HCT116 (cell line): ENCODE measurements around the gene ABCC9. TPM values are rescaled to one million over a fixed set of nuclear protein-coding genes. Genes with fewer than 3 reads are reported as not detected.

ENCODE experiments used
- ATAC-seq: fragments of 200-7000 bp; cut with Tn5 transposase; 2 replicates; pipeline ENCODE4 v1.9.1; 2020; ENCODE audit warnings: mild to moderate bottlenecking, moderate library complexity
- BruUV-seq: library from RNA; stranded (reverse); fragments of 400-500 nt; replicated peaks from 2 replicates; lab custom pipeline; 2021; lab: Mats Ljungman, UMichigan
- CTCF ChIA-PET: fragments of 300-600 bp; sonication (Branson Sonifier 250); formaldehyde crosslinking; loops from one replicate; lab custom pipeline; 2021; ENCODE audit warnings: antibody characterized with exemption; lab: Charles Lee
- POLR2A ChIA-PET: fragments of 300-600, 350-600 bp; sonication (Branson Sonifier 250); formaldehyde crosslinking; loops from one replicate; lab custom pipeline; 2021; ENCODE audit warnings: antibody characterized with exemption; lab: Charles Lee
- RAD21 ChIA-PET, 2 experiments: fragments of 300-600 bp; sonication (Branson Sonifier 250); formaldehyde crosslinking; loops; one replicate each; lab custom pipeline; 2023; ENCODE audit warnings: low total read pairs in 2 of 2; ENCODE audit not compliant: uncharacterized antibody in 2 of 2, unreplicated experiment in 2 of 2, low non-redundant PET in 1 of 2; lab: Charles Lee
- DNase-seq: peaks from one replicate; pipeline ENCODE4 v3.0.0-alpha.2; 2010; ENCODE audit warnings: low read depth, low spot score
- H2AFZ ChIP-seq: fragments of 200-600 bp; shearing (Covaris generic), sonication (generic); 2 replicates; pipeline ENCODE4 v1.6.1; 2017; ENCODE audit warnings: low read depth, mixed run types, mixed read lengths, antibody characterized with exemption, low read length; ENCODE audit not compliant: poor library complexity, severe bottlenecking
- H3K27ac ChIP-seq: 2 replicates; pipeline ENCODE4 v1.5.1; 2012; ENCODE audit warnings: low read depth, low read length
- H3K27me3 ChIP-seq: fragments of 200-600 bp; sonication (generic); 2 replicates; pipeline ENCODE4 v1.6.1; 2016; ENCODE audit warnings: mixed run types, low read length, mixed read lengths; ENCODE audit not compliant: insufficient read depth
- H3K36me3 ChIP-seq, 2 experiments: fragments of 200-500 bp in 1 of 2; fragments of 200-600 bp in 1 of 2; sonication (Bioruptor generic) in 1 of 2; sonication (generic) in 1 of 2; 2 replicates each; pipeline versions ENCODE4 v1.5.1 to v1.6.1; 2014 to 2016; ENCODE audit warnings: low read length in 2 of 2, inconsistent platforms in 1 of 2, mixed read lengths in 1 of 2, mixed run types in 1 of 2; ENCODE audit not compliant: insufficient read depth in 2 of 2, control insufficient read depth in 1 of 2
- H3K4me1 ChIP-seq, 2 experiments: fragments of 200-600 bp in 1 of 2; sonication (generic) in 1 of 2; 2 replicates each; pipeline versions ENCODE4 v1.5.1 to v1.6.1; 2012 to 2017; ENCODE audit warnings: low read length in 2 of 2, inconsistent platforms in 1 of 2, mild to moderate bottlenecking in 1 of 2, mixed read lengths in 1 of 2, mixed run types in 1 of 2, moderate library complexity in 1 of 2; ENCODE audit not compliant: insufficient read depth in 2 of 2, control insufficient read depth in 1 of 2
- H3K4me2 ChIP-seq: fragments of 200-600 bp; sonication (generic); 2 replicates; pipeline ENCODE4 v1.6.1; 2017; ENCODE audit warnings: mixed run types, low read length, mixed read lengths
- H3K4me3 ChIP-seq, 2 experiments: fragments of 200-600 bp in 1 of 2; sonication (generic) in 1 of 2; replicated peaks in 1 of 2; 2 replicates each; pipeline ENCODE4 v1.5.1; 2011 to 2016; ENCODE audit warnings: low read length in 2 of 2, control low read depth in 1 of 2, low read depth in 1 of 2, mild to moderate bottlenecking in 1 of 2, mixed read lengths in 1 of 2, mixed run types in 1 of 2
- H3K79me2 ChIP-seq: fragments of 200-600 bp; sonication (generic); 2 replicates; pipeline ENCODE4 v1.6.1; 2017; ENCODE audit warnings: mild to moderate bottlenecking, mixed run types, low read length, moderate library complexity, mixed read lengths; ENCODE audit not compliant: insufficient read depth
- H3K9ac ChIP-seq: fragments of 200-600 bp; sonication (generic); 2 replicates; pipeline ENCODE4 v1.6.1; 2016; ENCODE audit warnings: low read length, mixed read lengths
- H3K9me2 ChIP-seq: fragments of 200-600 bp; sonication (generic), shearing (Covaris generic); 2 replicates; pipeline ENCODE4 v1.6.1; 2017; ENCODE audit warnings: mixed run types, mild to moderate bottlenecking, moderate library complexity; ENCODE audit not compliant: insufficient read depth
- H3K9me3 ChIP-seq, 2 experiments: fragments of 200-500 bp in 1 of 2; fragments of 200-600 bp in 1 of 2; sonication (Bioruptor generic) in 1 of 2; sonication (generic) in 1 of 2; 2 replicates each; pipeline ENCODE4 v1.6.1; 2014 to 2017; ENCODE audit warnings: low read length in 2 of 2, mixed read lengths in 2 of 2, inconsistent platforms in 1 of 2, low read depth in 1 of 2, mild to moderate bottlenecking in 1 of 2, mixed run types in 1 of 2, moderate library complexity in 1 of 2; ENCODE audit not compliant: control insufficient read depth in 1 of 2, insufficient read depth in 1 of 2
- H4K20me1 ChIP-seq: fragments of 200-600 bp; sonication (generic), shearing (Covaris generic); 2 replicates; pipeline ENCODE4 v1.6.1; 2017; ENCODE audit warnings: mixed run types, mild to moderate bottlenecking, moderate library complexity; ENCODE audit not compliant: insufficient read depth
- CBX3 ChIP-seq: IDR thresholded peaks from 2 replicates; pipeline ENCODE4 v1.6.1; 2012; ENCODE audit warnings: low read depth
- EZH2 ChIP-seq: fragments of 200-600 bp; sonication (generic); IDR thresholded peaks from 2 replicates; pipeline ENCODE4 v1.6.1; 2017; ENCODE audit warnings: antibody characterized with exemption, mixed run types
- EZH2phosphoT487 ChIP-seq: fragments of 200-600 bp; IDR thresholded peaks from 2 replicates; pipeline ENCODE4 v1.6.1; 2018; ENCODE audit warnings: antibody characterized with exemption, borderline replicate concordance
- FOSL1 ChIP-seq: IDR thresholded peaks from 2 replicates; pipeline ENCODE4 v1.6.1; 2012; ENCODE audit warnings: low read depth
- POLR2A ChIP-seq: IDR thresholded peaks from 2 replicates; pipeline ENCODE4 v1.7.0; 2011; ENCODE audit warnings: borderline replicate concordance; ENCODE audit not compliant: insufficient read depth, insufficient read length; ENCODE audit errors: extremely low read depth
- POLR2AphosphoS5 ChIP-seq: IDR thresholded peaks from 2 replicates; pipeline ENCODE4 v1.6.1; 2011; ENCODE audit warnings: mild to moderate bottlenecking, low read depth, low read length, moderate library complexity
- SIN3A ChIP-seq: IDR thresholded peaks from 2 replicates; pipeline ENCODE4 v1.6.1; 2012; ENCODE audit warnings: low read depth
- SRF ChIP-seq: IDR thresholded peaks from 2 replicates; pipeline ENCODE4 v1.6.1; 2012; ENCODE audit warnings: low read depth
- ZNF274 ChIP-seq: fragments of 200-500 bp; sonication (Bioruptor generic); IDR thresholded peaks from 2 replicates; pipeline ENCODE4 v1.6.1; 2014; ENCODE audit warnings: mild to moderate bottlenecking, low read depth, low read length, inconsistent platforms
- intact Hi-C: fragments of 100-400 bp; cut with micrococcal nuclease; formaldehyde crosslinking; loops from 2 replicates; pipeline ENCODE4 v1.10.0; 2022
- total RNA-seq: library from RNA; stranded (reverse); gene quantifications from one replicate; pipeline ENCODE4 v1.2.1, GENCODE V29; 2021; ENCODE audit not compliant: unreplicated experiment
- TF ChIP-seq, protein P1 (sequence below): IDR thresholded peaks from 2 replicates; pipeline ENCODE4 v1.6.1; 2012
- TF ChIP-seq, protein P2 (sequence below): IDR thresholded peaks from 2 replicates; pipeline ENCODE4 v1.6.1; 2011; ENCODE audit warnings: mild to moderate bottlenecking, low read length, moderate library complexity; ENCODE audit not compliant: insufficient replicate concordance; ENCODE audit errors: extremely low read depth
- TF ChIP-seq, protein P3 (sequence below), 3 experiments: fragments of 200-600 bp in 1 of 3; sonication (generic) in 1 of 3; IDR thresholded peaks in 2 of 3; conservative IDR thresholded peaks in 1 of 3; 2 replicates each; pipeline ENCODE4 v1.5.1; 2012 to 2017; ENCODE audit warnings: low read depth in 2 of 3, low read length in 2 of 3, antibody characterized with exemption in 1 of 3, borderline replicate concordance in 1 of 3, control low read depth in 1 of 3, mild to moderate bottlenecking in 1 of 3, mixed read lengths in 1 of 3, mixed run types in 1 of 3, moderate library complexity in 1 of 3; ENCODE audit not compliant: insufficient read depth in 1 of 3

The ABCC9 gene
- total RNA-seq, 1 experiment from 2014 or later, result 0.05 TPM

DNA sequence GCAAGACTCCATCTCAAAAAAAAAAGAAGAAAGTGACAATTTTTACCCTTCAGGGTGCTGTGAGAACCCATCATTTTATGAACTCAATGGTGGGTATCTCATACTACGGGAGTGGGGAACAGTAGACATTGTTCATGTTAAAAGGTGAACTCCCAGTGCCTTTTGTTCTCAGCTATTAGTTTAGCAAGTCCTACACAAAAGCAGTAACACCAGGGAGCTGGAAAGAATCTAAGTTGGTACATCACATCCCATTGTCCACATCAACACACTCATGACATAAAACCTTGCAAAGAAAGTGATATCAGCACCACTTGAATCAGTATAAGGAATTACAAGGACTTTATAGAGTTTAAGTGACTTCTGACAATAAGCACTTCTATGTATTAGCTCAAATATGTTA, 47.4 kb upstream of the ABCC9 start:
- TF ChIP-seq, protein P1, sequence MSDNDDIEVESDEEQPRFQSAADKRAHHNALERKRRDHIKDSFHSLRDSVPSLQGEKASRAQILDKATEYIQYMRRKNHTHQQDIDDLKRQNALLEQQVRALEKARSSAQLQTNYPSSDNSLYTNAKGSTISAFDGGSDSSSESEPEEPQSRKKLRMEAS, result no peak
- no peak for TF ChIP-seq POLR2AphosphoS5
- TF ChIP-seq, protein P2, sequence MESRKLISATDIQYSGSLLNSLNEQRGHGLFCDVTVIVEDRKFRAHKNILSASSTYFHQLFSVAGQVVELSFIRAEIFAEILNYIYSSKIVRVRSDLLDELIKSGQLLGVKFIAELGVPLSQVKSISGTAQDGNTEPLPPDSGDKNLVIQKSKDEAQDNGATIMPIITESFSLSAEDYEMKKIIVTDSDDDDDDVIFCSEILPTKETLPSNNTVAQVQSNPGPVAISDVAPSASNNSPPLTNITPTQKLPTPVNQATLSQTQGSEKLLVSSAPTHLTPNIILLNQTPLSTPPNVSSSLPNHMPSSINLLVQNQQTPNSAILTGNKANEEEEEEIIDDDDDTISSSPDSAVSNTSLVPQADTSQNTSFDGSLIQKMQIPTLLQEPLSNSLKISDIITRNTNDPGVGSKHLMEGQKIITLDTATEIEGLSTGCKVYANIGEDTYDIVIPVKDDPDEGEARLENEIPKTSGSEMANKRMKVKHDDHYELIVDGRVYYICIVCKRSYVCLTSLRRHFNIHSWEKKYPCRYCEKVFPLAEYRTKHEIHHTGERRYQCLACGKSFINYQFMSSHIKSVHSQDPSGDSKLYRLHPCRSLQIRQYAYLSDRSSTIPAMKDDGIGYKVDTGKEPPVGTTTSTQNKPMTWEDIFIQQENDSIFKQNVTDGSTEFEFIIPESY, result no peak
- TF ChIP-seq SRF, result no peak
- no peak for TF ChIP-seq SIN3A
- no peak for TF ChIP-seq EZH2
- TF ChIP-seq POLR2A, result no peak
- no peak for TF ChIP-seq FOSL1
- Histone ChIP-seq H3K4me3 (no peak overlapping the region), H3K4me1 (no peaks in the 10 kb centered on the region), H3K9me3 (no peaks in the 10 kb centered on the region), H3K4me2 (no peak overlapping the region), H3K9me2 (no peaks in the 10 kb centered on the region), H3K79me2 (no peaks in the 10 kb centered on the region), H3K27me3 (no peaks in the 10 kb centered on the region; the same call in 1 of the 2 replicates), H2AFZ (no peak overlapping the region), H3K9ac (no peak overlapping the region), H4K20me1 (no peaks in the 10 kb centered on the region), H3K36me3 (no peaks in the 10 kb centered on the region), H3K27ac (no peak overlapping the region)
- ChIA-PET POLR2A (no interaction called here), CTCF (interaction anchor here (1.5 to 5.5 kb wide), 2 partner anchors 12 to 290 kb away, joined by 6 to 142 read pairs; no protein-coding TSS in a partner anchor), RAD21 (no interaction called here)
- no peak for DNase-seq
- BruUV-seq, result no TSS peak
- no peak for ATAC-seq
- intact Hi-C loops, result loop anchor here (1.0 kb wide), 1 partner anchor 290 kb away; no protein-coding TSS in a partner anchor

DNA sequence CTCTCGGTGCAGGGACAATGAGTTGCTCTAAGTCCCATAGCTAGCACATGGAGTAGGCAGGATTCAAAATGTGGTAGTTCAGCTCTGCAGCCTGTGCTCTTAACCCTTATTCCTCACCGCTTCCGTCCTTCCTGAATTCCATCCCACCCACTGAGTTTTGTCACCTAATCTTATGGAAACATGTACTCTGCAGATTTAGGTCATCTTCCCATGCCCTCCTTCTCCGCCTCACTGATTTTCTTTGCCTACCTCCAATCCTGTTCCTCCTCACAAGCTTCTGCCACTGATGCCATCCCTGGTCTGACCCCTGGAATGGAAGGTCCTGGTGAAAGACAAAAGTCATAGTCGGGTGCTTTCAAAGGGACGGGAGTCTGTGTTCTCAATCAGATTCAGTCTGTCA, 46.5 kb upstream of the ABCC9 start:
- DNase-seq, result no peak
- RAD21 ChIA-PET, result no interaction called here
- ATAC-seq, result no peak
- intact Hi-C loops, result no loop called here
- Histone ChIP-seq H4K20me1 (no peaks in the 10 kb centered on the region), H3K36me3 (no peaks in the 10 kb centered on the region), H3K9me3 (no peaks in the 10 kb centered on the region)
- TF ChIP-seq, protein P3, sequence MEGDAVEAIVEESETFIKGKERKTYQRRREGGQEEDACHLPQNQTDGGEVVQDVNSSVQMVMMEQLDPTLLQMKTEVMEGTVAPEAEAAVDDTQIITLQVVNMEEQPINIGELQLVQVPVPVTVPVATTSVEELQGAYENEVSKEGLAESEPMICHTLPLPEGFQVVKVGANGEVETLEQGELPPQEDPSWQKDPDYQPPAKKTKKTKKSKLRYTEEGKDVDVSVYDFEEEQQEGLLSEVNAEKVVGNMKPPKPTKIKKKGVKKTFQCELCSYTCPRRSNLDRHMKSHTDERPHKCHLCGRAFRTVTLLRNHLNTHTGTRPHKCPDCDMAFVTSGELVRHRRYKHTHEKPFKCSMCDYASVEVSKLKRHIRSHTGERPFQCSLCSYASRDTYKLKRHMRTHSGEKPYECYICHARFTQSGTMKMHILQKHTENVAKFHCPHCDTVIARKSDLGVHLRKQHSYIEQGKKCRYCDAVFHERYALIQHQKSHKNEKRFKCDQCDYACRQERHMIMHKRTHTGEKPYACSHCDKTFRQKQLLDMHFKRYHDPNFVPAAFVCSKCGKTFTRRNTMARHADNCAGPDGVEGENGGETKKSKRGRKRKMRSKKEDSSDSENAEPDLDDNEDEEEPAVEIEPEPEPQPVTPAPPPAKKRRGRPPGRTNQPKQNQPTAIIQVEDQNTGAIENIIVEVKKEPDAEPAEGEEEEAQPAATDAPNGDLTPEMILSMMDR (IDR thresholded peaks at IDR 0.05 in 2 of 3, conservative IDR thresholded peaks at IDR 0.05 in 1 of 3; ENCODE audit: borderline replicate concordance in 1 of 3, insufficient read depth in 1 of 3, low read depth in 2 of 3, low read length in 2 of 3), result no peak
- TF ChIP-seq, protein P1, result no peak
- TF ChIP-seq CBX3, result no peak
- no peak for TF ChIP-seq ZNF274
- no peak for TF ChIP-seq POLR2AphosphoS5
- TF ChIP-seq, protein P2, result no peak
- TF ChIP-seq EZH2phosphoT487, result no peak
- TF ChIP-seq, all 23 proteins: peak for 0
- Histone ChIP-seq H3K27me3 (no peaks in the 10 kb centered on the region; the same call in 1 of the 2 replicates), H3K27ac (no peak overlapping the region), H3K79me2 (no peaks in the 10 kb centered on the region), H3K9me2 (no peaks in the 10 kb centered on the region), H3K4me2 (no peak overlapping the region), H3K4me1 (no peaks in the 10 kb centered on the region), H2AFZ (no peak overlapping the region), H3K9ac (no peak overlapping the region), H3K4me3 (no peak overlapping the region)
- CTCF ChIA-PET, result interaction anchor here (5.5 kb wide), 1 partner anchor 289 kb away, joined by 142 read pairs; no protein-coding TSS in a partner anchor
- BruUV-seq, result no TSS peak
- POLR2A ChIA-PET, result no interaction called here
